A204.1 (cell line): ENCODE results near the gene HOXB9.

Experiments used
- FAIRE-seq: peaks from 2 replicates; lab custom pipeline; 2012; peaks lifted over from hg19 to GRCh38; lab: Jason Lieb, UNC

The HOXB9 gene

DNA sequence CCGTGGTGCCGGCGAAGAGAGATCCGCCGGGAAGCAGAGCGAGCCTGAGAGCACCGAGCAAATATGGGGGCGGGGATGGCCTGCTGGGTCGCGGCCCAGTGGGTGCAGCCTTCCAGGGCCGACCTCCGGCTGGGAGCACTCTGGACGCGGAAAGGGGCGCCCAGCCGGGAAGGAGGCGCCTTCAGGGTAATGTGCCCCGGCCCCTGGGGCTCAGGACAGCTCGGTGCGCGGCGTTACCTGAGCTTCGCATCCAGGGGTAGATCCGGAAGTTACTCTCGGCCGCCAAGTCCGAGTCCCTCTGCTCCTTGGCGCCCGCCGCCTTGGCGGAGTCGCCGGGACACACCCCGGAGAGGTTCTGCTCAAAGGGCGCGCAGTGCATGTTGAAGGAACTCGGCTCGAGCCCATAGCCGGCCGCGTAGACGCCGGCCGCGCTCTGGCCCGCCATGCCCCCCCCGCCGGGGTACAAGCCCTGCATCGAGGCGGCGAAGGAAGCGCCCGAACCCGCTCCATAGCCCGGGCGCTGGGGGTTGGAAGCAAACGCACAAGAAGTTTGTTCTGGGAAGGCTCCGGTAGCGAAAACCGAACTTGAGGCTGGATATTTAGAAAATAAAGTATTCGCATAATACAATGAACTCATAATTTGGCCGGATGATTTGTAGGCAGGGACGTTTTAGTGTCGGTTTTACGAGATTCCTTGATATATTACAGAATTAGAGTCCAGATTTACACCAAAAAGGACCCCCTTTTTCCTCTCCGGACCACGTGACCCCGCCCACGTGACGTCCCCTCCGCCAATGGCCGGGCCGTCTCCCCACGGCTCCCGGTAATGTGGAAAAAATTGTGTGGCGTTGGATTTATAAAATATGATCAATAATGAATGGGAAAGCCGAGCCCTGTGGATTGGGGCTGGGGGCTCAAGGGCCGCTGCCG is 15.6 kb downstream of the HOXB9 start, which contains the start of gene HOXB7:
HOXB7 (minus strand) TSS at position 736 of the 930 bp plus-strand sequence; CDS start at position 637, 99 bp downstream.
- peak; percentile 80 for FAIRE-seq

DNA sequence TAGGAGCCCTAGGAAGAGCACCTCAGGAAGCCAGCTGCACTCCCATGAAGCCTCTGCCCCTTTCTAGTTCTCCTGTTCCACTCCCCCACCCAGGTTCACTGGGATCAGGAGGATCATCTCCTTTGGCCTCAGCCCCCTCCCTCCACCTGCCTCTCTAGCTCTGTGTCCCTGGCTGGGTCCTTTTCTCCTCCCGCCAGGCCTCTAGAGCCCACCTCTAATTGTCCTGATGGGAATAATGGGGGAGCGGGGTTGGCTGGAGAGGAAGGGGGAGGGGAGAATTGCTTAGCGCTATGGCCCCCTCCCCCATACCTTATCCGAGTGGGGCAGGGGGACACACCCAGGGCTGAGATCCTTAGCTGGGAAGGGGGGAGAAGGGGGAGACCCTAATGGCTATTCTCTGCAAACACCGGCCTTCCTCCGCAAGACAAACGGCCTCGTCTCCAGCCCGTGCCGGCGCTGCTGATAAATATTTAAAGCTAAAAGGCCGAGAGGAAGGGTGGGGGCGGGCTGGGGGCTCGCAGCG is 16.3 kb downstream of the HOXB9 start:
- no peak for FAIRE-seq

DNA sequence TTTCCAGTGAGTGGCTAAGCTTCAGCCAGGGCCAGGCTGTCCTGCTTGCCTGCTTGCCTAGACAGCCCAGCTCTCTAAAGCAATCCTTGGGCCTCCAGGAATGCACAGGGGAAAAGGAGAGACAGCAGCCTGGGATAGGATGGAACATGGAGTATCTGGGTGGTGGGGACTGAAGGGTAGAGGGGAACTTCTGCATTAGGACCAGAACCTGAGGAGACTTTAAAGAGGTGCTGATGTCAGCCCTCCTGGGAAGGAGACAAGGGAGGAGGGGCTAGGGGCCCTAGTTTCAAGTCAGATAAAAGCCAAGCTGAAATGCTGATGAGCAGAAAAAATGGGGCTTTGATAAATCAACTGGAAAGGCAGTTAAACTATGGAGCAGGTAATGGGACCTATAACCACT is 17.1 kb downstream of the HOXB9 start:
- no peak for FAIRE-seq

DNA sequence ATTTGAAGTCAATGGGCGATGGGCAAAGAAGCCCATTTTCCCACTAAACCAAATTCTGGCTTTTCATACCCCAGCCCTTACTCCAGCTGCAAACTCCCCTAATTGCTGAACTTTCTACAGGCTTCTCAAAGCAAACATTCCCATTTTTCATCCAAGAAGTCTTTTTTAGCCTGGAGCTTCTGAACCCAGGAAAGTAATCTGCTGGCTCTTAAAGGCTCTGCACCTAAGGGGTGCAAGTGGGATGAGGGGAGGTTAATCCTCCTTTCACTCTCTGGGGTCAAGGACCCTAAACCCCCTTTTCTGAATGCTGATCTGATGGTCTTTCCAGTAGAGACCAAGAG is 17.7 kb downstream of the HOXB9 start:
- no peak for FAIRE-seq

DNA sequence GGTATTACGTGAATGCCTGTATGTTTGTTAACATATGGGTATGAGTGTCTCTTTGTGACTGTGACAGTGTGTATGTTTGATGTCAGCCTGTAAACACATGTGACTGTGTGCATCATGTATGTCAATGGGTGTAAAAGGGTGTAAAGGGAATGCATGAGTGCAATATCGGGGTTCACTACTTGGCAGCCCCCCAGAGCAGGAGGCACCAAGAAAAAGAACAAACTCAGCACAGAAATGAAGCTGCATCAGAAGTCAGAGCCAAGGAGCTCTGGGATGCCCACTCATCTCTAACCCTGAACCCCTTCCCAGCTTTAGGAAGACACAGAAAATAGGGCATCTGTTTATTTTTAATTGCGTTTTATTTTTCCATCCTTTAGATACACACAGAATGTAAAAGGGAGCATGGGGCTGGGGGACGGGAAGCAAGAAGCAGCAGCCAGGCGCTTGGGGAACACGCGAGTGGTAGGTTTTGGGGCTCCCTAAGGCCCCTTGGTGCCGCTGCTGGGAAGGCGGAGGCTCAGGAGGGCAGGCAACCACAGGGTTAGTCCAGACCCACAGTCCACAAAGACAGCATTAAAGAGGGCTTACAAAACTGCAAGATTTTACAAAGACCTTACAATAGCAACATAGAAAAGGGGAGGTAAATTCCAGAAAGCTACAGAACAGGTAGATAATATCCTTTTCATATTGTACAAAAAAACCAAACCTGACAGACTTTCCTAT is 19.1 kb downstream of the HOXB9 start:
- FAIRE-seq = no peak

DNA sequence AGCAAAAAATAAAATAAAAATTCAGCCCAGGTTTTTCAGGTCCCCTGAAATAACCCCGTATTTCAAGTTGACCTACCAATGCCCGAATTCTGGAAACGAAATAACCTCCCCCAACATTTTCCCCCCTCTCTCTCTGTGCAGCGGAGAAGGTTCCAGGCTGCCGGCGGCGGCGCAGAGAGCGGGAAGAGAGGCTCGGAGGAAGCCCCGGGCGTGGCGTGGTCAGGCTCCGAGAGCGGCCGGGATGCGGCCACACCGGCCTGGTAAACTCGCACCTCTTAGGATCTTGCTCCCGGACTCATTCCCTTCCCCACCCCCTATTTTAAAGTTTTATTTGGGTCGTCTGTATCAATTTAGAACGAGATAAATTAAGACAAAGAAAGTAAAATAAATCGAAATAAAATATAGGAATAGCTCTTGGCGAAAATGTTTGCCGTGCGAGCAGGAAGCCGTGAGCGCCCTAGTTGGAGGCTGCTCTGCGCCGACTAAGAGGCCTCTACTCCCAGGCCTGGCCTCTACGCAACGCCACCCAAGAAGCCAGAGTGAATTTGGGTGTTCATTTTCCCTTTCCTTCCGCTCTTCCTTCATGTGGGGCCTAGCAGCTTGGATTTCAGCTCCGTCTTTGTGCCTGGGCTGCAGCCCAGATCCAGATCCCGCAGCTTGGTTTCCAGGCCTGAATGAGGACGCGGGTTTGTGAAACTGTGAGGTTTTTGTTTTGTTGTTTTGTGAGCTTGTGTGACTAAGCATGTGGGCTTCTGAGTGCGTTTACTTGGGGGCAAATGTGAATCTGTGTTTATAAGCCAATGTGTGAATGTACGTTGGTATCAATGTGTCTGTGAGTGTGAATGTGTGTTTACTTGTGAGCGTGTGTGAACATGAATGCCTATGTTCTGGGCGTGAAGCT is 19.9 kb downstream of the HOXB9 start:
- no peak for FAIRE-seq

DNA sequence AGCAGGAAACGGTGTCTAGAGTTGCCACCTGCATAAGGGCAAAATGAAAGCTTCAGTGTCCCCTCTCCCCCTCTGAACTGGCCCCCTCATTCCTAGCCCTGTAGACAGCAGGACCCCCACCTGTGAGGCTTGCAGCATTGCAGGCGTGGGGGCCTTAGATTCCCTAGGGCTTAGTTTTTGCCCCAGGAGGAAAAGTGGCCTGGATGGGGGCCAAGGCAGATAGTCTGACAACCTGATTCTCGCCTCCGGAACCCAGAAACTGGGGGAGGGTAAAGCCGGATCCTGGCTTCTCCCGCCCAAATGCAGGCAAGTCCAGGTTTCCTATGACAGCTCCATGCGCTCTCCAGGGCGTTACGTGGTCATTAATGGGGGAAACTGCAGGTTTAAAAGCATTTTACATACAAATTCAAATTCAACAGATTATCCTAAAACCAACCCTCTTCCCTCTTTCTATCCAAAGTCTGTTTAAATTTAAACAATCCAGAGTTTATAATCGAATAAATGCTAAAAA is 20.7 kb downstream of the HOXB9 start:
- no peak for FAIRE-seq

DNA sequence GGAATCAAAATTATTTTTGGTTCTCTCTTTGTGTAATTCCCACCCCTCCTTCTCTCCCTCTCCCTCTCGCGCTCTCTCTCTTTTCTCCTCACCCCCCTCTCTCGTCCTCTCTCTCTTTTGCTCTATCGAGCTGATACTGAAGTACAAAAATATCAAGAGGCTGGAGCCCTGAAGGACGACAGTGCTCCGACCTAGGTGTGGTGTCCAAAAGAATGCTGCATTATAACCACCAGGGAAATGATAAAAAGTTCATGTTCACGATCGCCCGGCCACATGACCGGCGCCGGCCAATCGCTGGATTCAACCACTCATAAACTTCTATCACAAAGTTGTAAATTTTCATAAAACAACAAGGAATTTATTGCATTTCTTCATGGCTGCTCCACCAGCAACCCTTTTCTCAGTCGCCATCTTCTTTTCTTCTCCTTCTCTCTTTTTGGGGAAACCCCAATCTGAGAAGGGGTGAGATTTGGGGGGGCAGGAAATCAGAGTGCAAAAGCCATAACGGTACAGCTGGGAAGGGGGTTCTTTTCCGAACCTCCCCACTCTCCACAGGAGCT is 21.3 kb downstream of the HOXB9 start, which contains the start of gene HOXB6:
HOXB6 (minus strand) TSS at position 217 of the 560 bp plus-strand sequence. CDS start 6,836 bp downstream, outside the sequence.
- peak; percentile 94 for FAIRE-seq

DNA sequence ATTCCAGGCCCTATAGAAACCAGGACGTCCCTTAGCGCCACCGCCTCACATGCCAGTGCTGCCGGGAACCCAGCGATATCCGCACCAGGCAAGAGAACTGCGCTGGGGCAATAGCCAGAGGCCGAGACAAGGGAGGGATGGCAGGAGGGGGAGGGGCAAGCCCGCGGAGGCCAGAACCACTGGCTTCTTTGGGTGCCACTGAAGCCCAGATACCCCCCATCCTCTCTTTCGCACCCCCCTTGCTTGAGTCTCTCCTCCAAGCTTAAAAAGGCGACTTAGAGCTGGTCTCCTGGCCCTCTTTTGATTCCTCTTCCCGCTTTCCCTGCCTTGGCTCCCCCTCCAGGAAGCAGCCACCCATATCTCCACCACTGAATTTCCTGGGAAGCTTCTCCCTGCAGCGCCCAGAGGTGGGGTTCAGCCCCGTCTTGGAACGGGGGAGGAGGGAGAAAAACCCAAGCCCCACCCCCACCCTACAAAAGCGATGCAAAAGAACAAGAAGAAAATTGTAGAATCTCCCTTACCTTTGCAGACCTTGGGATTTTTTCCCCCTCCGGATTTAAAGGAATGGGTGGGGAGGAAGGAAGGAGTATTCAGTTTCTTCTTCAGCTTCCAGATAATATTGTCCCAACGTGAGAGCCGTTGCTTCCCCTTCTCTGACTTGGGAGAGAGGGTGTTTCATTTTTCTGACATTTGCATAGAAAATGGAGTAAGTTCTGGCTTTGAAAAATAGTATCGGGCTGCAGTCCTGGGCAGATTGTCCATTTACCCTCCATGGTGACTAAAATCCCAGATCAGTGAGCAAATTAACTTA is 22.0 kb downstream of the HOXB9 start:
- FAIRE-seq = no peak

DNA sequence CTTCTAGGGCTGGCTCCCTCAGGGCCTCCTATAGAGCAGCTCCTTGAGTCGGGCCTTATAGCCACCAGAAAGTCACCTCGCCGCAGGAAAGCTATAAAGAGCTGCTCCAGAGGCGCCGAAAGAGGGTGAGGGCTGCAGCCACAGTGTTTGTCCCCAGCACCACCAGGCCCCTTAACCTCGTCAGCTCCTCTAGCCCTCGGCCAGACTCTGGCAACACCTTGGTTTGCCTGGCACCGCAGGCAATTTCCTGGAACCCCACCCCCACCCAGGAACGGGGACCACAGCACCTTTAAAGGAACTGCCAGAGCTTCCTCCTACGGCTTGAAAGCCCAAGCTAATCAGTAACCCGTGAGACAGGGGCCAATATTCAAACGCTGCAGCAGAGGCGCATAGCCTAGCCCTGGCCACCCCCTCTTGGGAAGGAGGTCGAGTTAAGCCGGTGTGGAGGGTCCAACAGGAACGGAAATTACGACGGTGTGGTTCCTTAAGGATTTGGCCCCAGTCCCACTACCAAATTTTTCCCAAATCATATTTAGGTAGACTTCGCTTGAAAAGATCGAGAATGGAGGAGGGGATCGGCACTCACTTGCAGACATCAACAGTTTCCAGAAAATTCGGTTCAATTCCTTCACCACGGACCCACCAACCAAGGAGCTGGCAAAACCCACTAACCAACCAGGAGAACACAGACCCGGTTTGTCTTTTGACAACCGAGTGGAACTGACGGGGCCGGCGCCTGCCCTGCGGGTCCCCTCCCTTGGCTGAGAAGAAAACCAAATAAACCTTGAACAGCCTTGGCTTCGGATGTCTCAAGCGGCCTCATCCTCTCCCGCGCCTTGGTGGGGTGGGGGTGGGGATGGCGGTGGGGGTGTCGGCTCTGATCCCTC is 24.4 kb downstream of the HOXB9 start:
- FAIRE-seq = no peak

DNA sequence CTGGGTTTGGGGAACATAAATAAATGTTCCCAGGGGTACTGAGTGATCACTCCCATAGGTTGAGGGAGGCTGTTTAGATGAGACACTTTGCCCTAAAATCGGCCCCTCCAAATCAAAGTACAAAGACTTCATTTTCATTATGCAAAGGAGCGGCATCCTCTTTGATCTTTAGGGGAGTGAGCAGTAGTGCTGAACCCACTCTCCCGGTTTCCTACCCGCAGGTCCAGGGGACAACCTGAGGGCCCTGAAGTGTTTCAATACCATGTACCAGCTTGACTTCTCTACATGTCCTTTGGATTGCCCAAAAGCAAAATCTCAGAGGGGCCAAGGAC is 25.0 kb downstream of the HOXB9 start:
- FAIRE-seq = no peak

DNA sequence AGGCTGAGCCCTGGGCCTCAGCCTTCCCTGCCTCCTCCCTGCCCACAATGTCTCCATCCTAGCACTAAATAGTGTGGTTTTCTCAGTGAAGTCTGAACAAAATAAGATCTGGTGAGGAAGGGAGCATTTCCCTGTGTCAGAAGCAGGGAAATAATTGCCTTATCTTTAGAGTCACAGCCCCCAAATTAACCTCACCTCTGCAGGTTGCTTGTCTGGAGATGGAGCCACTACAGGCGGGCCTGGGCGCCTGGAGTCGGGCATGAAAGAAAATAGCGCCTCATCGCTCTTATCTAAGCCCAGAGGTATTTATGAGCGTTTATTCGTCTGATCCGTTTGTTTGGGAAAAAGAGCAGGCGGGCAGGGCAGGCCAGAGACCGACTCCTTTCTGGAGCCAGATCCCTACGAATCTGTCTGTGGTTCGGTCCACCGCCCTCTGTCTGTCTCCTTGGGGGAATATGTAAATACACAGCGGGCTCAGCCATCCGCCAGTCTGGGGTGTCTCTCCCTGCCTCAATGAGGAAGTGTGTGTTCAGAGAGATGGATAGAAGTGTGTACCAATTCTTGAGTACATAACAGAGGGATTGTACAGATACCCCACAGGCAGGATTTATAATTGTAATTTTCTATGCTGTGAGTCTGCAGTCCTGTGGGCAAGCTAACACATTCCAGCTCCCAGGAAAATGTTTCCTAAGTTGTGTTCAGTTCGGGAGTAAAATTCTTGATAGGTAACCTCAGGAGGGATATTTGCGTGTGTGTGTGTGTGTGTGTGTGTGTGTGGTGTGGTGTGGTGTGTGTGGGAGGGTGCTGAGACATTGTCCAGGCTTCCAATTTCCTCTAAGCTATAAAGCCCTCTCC is 25.7 kb downstream of the HOXB9 start:
- FAIRE-seq = no peak

DNA sequence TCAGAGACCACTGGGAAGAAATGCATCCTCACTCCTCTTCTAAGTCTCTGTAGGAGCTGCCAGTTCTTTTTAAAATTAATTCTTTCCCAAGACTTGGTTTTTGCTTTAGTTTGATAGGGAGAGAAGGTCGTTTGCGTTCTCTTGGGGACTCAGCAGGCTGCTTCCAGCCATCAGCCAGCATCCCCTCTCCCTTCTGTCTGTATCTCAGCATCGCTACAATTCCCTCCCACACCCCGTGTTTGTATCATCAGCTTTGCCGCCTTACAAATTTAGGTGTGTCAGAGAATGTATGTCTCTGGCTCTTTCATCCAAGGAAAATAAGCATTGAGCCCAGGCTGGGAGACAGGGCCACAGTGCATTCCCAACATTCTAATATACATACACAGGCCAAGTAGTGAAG is 26.8 kb downstream of the HOXB9 start:
- FAIRE-seq = no peak

DNA sequence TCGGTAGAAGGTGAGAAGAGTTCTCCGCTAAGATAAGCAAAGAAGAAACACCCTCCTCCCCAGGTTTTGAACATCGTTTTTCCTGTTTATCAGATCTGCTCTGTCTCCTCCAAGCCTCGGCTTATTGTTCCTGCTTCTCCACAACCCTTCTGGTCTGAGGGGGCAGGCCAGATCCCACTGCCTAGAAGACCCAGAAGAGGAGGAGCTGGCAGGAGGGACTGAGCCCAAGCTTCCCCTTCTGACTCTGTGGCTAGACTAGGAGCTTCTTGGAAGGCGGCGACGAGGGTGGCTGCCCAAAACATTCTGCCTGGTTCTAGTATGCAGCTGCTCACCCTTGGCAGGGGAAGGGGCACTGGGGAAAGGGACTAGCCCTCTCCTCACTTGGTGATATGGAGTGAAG is 27.4 kb downstream of the HOXB9 start:
- no peak for FAIRE-seq

DNA sequence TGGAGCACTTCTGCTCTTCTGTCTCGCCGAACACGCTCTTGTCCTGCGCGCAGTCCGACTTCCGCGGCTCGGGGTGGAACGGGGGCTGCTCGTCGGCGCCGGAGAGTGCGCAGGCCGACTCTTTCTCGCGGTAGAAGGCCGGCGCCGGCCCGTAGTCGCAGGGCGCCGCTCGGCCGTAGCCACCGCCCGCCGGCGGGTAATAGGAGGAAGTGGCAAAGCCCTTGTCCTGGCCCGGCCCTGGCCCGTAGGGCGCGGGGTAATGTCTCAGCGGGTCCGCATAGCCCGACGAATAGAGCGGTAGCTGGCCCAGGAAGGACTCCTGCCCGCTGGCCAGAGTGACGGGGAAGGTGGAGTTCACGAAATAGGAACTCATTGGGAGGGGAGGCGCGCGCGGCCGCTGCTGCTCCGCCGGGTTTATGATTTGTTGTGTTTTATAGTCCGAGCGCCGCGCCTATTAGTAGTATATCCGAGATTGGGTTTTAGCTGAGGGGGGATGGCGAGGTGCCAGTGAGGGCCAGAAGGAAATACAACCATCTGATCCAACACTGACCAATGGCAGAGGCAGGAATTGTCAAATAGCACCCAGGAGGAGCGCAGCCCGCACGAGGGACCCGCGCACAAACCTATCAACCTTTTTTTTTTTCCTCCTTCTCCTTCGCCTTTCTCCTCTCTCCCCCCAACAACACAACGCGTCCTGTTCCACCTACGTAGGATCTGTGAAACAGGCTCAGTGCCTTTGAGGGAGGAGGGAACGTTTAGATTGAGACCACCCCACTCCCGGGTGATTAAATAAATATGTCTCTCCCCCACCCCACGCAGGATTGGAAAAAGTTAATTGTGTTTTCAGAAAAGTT is 28.2 kb downstream of the HOXB9 start:
- FAIRE-seq = no peak

DNA sequence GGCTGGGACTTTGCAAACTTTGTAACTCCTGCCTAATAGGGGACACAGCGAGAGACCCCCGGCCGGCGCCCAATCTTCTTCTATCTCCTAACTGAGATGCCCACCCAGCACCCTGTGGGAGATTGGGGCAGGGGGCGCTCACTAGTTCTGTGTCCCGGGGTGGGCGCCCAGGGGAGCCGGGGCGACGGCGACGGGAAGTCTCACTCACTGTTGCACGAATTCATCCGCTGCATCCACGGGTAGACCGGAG is 28.7 kb downstream of the HOXB9 start:
- no peak for FAIRE-seq

DNA sequence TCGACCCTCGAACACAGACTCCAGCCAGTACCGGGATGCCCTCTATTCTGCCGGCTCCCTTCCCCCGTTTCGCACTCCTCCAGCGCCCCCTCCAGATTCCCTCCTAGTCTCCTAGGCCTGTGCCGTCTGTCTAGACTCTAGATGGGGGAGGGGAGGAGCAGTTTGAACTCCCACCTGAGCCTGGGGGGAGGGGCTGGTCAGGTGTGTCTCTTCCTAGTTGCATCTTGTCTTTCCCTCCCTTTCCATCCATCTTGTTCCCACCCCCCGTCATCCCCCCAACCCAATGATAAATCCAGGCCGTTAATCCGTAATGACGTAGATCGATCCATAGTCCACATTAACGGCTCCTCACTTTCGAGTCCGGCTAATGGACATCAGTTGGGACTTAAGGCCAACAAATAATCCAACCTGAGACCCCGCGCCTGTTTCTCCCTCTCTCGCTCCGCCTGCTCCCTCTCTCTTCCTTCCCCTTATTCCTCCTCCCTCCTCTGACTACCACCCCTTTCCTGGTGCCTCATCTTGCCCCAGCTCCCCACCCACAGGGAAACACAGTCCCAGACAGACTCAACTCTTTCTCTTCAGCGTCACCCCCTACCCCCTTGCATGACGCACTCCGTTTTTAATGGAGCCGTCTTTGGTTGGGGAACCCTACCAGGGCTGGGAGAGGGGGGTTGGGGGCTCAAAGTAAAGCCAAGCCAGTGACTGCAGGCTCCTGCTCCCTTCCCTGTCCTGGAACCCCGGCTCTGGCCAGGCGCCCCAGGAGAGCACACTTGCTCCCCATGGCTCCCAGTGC is 29.2 kb downstream of the HOXB9 start:
- no peak for FAIRE-seq
